GM18868 (cell line): ENCODE data around the gene CHRD.

ENCODE experiments used
- ATAC-seq: cut with Tn5 transposase; IDR thresholded peaks from one replicate; pipeline ENCODE4 v1.9.1; 2021; ENCODE audit warnings: mild to moderate bottlenecking, moderate library complexity; ENCODE audit not compliant: unreplicated experiment

Gene CHRD

DNA sequence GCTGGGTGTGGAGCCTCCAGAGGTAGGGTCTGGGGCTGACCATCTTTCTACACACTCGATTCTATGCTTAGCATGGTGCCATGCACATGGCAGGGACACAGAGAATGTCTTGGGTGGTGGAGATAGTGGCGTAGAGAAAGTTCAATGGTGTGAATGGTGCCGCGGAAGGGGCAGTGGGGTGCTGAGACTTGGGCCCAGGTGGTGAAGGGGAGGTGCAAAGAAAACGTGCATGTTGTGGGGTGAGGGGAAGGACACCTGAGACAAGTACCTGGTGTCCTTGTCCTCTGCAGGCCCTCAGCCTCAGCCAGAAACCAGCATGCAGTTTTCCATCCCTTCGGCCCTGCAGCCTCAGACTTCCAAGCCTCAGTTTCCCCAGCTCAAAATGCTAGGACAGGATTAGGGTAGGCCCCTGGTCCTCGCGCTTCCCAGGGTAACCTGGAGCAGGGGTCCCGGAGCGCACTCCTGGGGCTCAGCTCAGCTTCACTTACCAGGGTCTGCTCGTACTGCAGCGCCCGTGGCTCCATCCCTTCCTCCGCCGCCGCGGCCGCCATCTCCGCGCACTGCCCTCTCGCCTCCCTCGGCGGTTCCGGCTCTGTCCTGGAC lies 18.8 kb upstream of the CHRD start:
- ATAC-seq = peak; percentile 6

- ATAC-seq = peak; percentile 37
Observed at GRCh38 chr3:184361532-184361931, 18.3 kb upstream of the CHRD start, which contains the start of the genes CLCN2 and POLR2H. Gene CLCN2, minus strand, starts transcription at chr3:184361605. Its CDS starts 126 bp downstream, at chr3:184361479. Gene POLR2H, plus strand, starts transcription at chr3:184361710. Its CDS starts 1,783 bp downstream, at chr3:184363493.

DNA sequence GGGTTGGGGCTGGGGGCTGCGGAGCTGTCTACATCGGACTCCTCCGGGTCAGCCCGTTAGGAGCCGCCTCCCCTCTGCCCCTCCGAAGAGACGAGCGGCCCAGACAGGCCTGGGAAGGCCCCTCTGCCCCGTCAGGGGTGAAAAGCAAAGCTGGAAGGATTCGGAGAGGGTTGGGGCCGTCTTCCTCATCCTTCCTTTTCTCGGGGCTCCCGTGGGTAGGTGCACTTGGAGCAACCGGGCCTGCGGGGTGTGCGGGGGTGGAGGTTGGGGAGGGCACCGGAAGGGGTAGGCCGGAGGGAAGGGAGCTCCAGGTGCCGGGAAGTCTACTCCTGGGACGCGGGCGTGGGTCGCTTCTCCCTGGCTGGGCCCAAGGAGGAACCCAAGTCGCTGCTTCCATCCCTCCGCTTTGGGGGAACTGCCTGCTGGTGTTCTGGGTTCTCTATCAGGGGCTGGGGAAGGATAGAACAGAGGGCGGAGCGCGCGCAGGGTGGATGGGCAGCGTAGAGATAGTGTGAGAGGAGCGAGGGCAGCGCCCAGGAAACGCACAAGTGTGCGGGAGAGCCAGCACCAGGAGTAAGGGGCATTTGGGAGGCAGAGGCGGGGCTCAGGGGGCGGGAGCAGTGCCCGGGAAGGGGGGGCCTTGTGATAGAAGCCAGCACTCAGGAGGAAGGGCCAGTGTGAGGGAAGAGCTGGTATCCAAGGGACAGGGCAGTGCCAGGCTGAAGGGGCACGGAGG lies 17.8 kb upstream of the CHRD start:
- peak; percentile 5 for ATAC-seq

DNA sequence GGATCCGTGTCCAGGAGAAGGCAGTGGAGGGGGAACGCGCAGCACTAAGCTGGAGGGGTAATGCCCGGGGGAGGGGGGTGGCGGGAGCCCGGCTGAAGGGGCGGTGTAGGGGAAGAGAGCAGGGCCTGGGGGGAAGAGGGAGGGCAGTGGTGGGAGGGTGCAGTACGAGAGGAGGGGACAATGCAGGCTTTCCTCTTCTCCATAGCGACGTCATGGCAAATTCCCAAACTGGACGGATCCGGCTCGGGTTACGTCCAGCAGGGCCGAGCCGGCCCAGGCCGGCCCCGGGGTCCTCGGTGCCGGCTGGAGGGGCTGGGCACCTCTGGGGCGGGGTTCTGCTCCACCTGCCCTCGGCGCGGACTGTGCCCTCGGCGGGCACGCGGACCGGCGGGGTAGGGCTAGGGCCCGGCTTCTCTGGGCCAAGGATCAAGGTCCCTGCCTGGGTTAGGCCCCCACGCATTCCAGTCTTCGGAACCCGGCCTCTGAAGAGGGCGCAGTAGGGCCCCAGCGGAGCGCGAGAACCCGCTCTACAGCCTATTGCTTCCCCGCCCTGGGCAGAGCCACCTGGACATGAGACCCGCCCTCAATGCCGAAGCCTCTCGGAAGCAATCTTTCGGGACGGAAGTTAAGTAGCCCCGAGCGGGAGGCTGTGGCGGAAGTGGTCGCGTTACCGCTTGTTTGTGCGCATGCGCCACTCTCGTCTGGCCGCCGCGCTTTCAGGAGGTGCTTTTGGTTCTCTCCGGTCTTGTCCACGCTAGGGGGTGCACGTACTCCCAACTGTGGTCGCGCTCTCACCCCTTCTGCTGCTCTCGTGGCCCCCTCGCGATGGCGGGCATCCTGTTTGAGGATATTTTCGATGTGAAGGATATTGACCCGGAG lies 16.9 kb upstream of the CHRD start:
- peak; percentile 87 for ATAC-seq

DNA sequence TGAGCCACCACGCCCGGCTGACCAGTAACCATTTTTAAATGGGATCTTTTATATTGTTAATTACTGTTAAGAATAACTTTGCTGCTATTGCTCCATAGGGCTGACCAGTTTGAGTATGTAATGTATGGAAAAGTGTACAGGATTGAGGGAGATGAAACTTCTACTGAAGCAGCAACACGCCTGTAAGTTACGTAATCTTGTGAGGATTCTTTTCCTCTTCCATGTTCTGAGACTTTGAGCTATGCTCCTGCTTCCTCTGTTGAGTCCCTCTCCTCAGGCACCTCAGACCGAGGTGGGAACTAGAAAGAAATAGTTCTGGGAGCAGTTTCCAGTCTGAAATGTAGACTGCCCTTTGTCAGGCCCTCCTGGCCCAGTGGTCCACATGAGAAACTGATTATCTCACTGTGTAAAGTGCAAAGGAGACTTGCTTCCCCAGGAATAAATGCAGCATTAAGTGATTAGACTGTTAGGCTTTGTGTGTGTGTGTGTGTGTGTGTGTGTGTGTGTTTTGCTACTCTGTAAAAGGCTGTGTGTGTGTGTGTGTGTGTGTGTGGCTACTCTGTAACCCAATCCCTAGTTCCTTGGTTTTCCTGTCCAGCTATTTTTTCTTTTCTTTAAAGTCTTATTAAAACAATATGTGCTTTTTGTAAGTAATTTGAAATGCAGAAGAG lies 13.1 kb upstream of the CHRD start:
- ATAC-seq = no peak

DNA sequence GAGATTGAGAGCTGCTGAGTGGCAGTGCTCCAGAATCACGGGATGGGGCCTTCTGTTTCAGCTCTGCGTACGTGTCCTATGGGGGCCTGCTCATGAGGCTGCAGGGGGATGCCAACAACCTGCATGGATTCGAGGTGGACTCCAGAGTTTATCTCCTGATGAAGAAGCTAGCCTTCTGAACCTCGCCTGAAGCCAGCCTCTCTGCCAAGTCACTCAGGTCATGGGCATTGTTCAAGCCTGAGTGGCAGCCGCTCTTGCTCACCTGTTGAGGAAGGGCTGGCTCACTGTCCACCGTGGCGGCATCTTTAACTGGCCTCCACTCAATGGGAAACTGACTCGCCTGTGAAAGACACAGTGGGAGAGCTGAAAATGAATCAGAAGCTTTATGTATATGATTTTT lies 11.7 kb upstream of the CHRD start:
- no peak for ATAC-seq

DNA sequence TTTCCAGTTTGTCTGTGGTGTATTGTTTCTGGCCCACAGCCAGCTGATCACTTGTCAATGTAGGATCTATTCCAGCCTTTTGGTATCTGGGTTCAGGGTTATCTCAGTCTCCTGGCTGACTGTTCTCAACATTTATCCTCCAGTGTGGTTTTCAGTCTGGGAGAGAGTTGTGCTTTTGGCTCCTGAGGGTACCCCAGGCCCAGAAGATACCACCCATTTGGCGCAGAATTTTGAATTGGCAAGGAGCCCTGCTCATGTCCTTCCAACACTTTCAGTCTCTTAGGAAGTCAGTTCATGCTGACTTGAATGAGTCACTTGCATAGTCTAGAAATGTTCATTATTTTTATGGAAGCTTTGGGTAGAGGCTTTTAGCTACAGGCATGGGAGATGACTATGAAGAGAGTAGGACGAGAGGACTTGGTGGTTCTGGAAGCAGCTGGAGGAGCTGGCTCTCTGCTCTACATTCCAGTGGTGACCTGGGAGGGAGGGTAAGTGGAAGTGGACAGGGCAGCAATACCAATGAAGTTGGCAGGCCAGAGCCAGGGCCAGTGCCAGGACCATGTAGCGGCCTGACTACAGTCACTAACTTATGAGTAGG lies 11.2 kb upstream of the CHRD start:
- ATAC-seq = no peak

DNA sequence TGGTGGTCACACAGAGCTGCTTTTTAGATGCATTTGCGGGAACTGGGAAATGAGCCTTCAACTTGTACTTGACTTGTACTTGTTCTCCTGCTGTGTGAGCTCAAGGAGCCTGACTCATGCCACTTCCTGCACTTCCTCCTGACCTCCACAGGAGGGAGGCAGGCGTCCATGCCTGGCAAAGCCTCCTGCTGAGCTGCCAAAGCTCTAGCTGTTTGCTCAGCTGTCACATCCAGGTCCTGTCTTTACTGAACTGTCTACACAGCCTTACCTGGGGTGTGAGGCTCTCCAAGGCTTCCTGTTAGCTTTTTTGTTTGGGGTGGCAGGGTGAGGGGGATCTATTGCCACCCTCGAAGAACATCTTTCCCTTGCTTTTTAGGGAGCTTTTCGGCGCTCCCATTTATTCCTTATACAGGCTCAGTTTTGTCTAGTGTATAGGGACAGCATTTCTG lies 8.3 kb upstream of the CHRD start:
- no peak for ATAC-seq

DNA sequence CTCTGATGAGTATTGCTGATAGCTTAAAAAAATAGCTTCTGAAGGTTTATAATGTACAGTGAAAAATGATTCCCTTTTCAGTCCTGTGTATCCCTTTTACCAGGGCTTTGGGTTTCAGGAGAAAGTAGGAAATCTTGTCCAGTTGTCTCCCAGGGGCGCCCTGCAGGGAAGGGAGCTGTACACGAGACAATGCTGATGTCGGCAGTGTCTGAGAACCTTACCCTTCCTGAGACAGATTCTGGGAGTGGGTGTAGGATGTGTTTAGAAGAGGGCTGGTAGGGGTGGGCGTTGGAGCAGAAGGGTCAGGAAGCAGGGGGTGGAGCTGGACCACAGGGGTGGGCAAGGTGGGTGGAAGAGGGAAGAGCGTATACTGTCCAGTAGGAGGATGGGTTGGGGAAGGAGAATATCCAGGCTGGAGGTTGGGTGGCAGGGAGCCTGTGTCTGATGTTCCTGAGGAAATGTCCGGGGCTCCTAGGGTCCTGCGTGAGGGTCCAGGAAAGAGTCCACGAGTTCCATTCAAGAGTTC lies 7.5 kb upstream of the CHRD start:
- ATAC-seq = no peak

GRCh38 chr3:184372911-184373310 lies 6.9 kb upstream of the CHRD start:
- ATAC-seq = no peak

GRCh38 chr3:184373422-184373821 lies 6.4 kb upstream of the CHRD start:
- ATAC-seq = no peak

- ATAC-seq = no peak
Observed at GRCh38 chr3:184375747-184376461, 4.0 kb upstream of the CHRD start.

DNA sequence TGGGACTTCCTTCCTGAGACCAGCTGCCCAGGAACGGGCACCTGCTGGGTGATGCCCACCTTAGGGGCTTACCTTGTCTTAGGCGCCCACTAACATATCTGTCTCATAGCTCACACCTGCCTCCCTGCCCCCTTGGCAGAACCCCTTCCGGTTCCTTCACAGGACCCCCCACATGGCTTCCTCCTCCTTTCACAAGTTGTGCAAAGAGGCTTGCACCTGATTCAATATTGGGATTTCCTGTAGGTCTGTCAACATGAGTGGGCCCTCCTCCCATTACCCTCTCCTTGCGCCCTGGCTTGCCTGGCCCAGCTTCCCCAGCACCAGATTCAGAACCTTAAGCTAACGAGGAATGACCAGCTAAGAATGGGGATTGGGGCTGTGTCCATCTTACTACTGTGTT lies 2.5 kb upstream of the CHRD start:
- no peak for ATAC-seq

GRCh38 chr3:184377882-184378445 lies 1.9 kb upstream of the CHRD start, which contains the start of gene THPO:
Gene THPO, minus strand, starts transcription at chr3:184378207. Its CDS starts 1,948 bp downstream, at chr3:184376259.
- no peak for ATAC-seq

- ATAC-seq = no peak
Observed at GRCh38 chr3:184378651-184379357, 1.1 kb upstream of the CHRD start.

- no peak for ATAC-seq
Observed at GRCh38 chr3:184380185-184380626, 352 bp downstream of the CHRD start.

DNA sequence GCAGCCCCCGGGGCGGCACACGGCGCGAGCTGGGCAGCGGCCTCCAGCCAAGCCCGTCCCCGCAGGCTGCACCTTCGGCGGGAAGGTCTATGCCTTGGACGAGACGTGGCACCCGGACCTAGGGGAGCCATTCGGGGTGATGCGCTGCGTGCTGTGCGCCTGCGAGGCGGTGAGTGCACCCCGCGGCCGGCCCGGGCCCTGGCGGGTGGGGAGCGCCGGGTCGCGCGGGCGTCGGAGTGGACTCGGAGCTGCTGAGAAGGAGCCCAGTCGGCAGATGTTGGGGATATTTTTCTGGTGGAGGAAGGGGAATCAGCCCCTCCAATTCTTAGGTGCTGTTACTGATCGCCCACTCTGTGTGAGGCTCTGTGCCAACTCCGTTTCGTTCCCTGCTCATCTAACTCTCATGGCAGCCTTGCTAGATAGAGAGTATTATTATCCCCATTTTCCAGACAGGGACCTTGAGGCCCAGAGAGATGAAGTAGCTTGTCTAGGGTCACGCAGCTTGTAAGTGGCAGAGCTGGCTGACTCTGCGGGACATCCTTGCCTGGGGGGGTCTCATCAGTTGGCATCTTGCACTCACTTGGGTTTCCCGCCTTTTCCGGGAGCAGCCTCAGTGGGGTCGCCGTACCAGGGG lies 890 bp downstream of the CHRD start:
- ATAC-seq = no peak
